NCI-H2196 treated with DMSO at 0.1 percent for 48 hours (cell line): ENCODE results near the gene CYP4Z1.
"Not testable (repeated sequence)": the region's sequence is repeated elsewhere in the genome, so short reads cannot be mapped to it uniquely, and the experiment has no call there.

ENCODE experiments used
- DNase-seq: peaks from one replicate; lab custom pipeline; 2025; ENCODE audit not compliant: unreplicated experiment; lab: John Stamatoyannopoulos, UW

Gene CYP4Z1, protein sequence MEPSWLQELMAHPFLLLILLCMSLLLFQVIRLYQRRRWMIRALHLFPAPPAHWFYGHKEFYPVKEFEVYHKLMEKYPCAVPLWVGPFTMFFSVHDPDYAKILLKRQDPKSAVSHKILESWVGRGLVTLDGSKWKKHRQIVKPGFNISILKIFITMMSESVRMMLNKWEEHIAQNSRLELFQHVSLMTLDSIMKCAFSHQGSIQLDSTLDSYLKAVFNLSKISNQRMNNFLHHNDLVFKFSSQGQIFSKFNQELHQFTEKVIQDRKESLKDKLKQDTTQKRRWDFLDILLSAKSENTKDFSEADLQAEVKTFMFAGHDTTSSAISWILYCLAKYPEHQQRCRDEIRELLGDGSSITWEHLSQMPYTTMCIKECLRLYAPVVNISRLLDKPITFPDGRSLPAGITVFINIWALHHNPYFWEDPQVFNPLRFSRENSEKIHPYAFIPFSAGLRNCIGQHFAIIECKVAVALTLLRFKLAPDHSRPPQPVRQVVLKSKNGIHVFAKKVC

DNA sequence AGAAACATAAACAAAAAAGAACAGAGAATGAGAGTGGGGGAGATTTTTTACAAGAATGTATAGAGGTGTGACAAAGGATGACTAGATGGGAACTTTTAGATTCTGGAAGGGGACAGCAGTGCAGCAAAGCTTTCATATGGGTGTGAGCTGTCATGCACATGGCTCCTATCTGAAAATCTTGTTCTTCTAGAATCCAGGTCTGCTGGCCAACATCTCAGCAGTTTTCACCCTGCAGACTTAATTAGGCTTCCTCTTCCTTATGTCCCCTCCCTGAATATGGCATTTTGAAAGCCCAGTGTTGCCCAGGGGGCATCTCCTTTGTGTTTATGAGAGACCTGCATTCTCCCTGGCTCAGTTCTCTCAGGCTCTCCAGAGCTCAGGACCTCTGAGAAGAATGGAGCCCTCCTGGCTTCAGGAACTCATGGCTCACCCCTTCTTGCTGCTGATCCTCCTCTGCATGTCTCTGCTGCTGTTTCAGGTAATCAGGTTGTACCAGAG, at the start of gene CYP4Z1:
Gene CYP4Z1, plus strand, starts transcription at position 135 of the 498 bp plus-strand sequence. Its CDS starts 260 bp downstream, at position 395.
- DNase-seq: no peak

DNA sequence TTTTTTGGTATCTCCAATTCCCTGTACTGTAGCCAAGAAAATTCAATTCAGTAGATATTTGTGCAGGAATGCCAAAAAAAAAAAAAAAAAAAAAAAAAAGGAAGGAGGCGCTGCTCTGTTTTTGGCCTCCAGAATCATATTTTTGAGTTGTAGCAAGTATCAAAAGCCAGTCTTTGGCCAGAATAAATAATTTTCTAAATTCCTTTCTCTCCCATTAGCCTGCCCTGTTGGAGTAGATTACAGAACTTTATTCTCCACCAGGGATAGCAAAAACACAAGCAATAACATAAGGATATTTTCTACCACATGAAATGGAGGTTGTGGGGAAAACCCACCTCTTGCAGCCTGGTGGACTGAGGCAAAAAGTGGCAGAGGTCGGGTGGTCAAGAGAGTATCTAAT, 46.0 kb upstream of the CYP4Z1 start:
- no peak for DNase-seq

DNA sequence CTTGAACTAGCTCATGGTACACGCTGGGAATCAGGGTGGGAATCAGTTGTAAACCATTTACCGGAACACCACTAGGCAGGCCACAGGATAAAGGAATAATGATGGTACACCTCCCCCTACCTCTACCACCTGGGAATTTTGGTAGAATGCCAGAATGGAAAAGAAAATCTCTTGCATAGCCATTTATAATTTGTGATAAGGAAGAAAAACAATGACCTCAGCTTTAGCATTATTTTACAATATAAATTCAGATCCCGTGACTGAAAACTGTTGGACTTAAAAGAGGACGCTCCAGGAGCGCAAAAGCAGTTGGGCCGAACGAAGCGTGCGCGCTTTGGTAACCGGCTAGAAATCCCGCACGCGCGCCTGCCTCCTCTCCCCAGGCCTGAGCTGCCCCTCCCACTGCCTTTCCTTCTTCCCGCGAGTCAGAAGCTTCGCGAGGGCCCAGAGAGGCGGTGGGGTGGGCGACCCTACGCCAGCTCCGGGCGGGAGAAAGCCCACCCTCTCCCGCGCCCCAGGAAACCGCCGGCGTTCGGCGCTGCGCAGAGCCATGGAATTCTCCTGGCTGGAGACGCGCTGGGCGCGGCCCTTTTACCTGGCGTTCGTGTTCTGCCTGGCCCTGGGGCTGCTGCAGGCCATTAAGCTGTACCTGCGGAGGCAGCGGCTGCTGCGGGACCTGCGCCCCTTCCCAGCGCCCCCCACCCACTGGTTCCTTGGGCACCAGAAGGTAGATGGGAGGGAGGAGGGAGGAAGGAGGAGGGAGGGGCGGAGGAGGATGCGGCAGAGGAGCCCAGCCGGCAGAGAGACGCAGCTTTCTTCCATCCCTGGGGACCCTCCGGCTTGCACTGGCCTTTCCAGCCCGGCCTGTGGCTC, 43.5 kb upstream of the CYP4Z1 start, which contains the start of gene CYP4X1:
Gene CYP4X1, plus strand, starts transcription at position 402 of the 873 bp plus-strand sequence. Its CDS starts 149 bp downstream, at position 551.
- no peak for DNase-seq

DNA sequence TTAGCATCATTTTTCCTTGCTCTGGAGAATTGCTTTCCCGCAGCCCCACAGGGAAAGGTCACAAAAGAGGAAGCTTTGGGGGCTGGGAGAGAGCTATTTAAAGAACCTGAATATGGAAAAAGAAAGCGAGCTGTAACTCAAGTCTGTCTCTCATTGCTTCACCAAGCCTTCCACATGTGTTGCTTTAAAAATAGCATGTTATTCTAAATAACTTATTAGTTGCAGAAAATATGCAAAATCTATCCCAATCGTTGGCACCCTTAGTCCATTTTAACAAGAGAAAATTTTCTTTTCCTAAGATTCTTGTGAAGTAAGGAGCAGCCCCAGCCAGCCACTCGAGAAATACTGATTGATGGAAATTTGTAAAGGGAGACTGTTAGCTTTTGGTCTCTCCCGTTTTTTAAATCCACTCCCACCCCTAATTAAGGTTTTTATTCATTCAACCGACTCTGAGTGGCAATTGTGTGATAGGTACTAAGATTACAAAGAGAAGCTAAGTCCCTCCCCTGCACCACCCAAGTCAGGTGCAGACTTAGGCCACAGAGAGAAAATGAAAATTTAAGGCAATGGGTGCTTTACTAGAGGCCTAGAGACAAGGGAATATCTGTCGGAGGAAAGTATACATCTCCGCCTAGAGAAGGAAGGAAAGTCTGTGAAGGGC, 42.8 kb upstream of the CYP4Z1 start:
- DNase-seq: no peak

DNA sequence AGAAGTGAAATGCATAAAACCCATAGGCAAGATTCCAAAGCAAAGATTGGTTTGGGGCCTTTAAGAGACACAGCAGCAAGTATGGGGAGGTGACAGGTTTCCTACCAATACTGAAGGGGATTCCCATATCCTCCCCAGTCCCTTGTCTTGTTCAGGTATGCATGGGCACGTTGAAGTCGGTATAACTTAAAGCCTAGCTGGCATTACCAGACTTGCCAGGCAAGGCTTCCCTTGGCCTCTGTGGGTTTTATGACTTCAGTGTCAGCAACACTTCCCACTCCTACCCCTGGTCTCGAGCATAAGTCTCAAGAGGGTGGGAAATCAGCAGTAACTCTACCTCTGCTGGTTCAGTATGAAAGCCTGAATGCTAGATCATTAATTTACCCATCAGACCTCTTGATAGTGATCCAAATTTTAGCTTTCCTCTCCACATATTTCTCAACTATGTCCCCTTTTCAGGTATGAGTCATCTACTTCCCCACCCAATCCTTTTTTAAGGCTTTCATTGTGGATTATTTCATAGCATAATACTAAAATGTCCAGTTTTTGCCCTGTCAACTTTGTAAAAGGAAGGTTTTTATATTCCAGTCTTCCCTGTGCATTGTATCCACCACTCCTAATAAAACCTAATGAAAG, 36.7 kb upstream of the CYP4Z1 start:
- no peak for DNase-seq

DNA sequence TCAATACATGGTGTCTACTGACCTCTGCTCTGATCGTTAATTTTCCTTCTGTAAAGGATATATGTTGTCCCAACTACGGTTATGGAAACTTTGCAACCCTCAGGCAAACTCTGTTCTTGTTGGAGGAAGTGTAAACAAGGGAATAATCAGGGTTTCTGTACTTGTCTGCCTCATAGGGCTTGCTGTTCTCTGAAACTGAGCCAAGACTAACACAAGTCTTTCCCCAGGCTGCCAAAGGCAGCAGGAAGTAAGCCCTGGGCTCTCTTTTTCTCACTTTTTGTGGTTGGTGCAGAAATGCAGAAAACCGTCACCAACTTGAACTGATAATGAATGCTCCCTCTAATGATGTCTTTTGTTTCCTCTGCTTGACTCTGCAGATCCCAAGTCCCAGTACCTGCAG, 36.0 kb upstream of the CYP4Z1 start:
- no peak for DNase-seq

DNA sequence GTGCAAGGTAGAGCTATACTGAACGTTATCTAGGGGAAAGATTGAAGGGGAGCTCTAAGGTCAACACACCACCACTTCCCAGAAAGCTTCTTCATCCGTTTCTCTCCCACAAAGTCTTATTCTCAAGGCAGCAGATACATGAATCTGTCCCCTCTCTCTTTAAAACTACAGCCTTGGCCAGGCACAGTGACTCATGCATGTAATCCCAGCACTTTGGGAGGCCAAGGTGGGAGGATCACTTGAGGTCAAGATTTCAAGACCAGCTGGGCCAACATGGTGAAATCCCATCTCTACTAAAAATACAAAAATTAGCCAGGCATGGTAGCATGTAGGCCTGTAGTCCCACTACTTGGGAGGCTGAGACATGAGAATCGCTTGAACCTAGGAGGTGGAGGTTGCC, 35.4 kb upstream of the CYP4Z1 start:
- DNase-seq: no peak

DNA sequence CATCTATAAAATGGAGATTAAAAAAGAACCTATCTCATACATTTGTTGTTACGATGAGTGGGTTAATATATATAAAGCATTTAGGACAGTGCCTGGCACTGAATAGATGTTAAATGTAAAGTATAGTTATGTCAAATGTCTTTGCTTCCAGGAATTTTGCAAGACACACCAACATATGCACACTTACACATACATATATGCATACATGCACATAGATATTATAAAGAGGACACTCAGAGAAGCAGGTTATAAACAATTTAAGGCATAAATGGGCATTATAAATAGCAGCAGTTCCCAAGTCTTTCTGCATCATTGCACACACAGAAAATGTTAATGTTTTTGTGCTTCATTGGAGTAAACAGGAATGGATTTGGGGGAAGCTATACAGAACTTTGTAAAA, 30.3 kb upstream of the CYP4Z1 start:
- no peak for DNase-seq

DNA sequence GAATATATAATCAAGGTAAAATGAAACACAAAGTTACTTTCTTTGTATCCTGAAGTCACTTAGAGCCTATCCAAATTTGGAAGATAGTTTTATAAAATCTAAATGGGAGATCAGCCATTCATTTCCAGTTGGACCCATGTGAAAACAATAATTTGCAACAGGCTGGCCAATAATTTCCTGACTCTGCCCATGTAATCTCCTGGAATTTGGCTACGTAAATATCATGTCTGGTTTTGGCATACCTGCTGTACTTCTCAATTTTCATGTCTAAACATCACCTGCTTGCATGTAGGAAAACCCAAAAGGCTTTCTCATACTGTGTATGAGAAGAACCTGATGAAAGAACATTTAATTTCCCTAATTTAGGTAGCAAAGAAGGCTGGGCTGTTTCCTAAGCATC, 7.7 kb upstream of the CYP4Z1 start:
- no peak for DNase-seq

DNA sequence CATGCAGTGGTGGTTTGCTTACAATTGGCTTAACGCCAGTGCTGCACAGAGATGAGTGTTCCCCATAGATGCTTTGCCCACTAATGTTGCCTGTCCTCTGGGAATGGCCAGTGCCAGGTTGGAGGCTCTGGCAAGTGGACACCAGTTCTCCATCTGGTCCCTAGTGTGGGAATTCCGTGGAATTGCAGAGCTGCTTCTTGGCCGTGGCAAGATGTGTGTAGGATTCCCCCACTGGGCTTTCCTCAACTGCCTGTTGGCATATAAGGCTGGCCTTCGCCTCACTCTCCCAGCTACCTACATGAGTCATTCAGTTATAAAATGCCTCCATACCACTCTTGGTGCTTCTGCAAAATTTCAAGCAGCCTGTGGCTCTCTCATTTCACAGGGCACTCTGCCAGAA, 2.0 kb downstream of the CYP4Z1 start:
- DNase-seq: not testable (repeated sequence)

DNA sequence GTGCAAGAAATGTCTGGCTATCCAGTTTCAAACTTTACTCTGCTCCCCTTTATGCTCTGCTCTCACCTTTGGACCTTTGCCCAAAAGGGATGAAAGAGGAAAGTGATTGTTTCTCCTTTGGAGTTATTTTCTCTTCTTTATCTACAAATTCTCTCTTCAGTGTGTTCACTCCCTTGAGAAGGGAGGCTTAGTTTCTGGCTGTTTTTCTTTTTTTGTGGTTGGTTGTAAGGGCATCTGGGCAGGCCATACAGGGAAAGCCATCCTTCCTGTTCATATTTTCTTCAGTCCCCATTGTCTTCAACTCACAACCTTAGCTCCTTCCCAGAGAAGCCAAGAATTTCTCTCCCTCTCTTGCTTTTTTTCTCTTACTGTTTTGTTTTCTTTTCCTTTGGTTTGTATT, 2.5 kb downstream of the CYP4Z1 start:
- DNase-seq: not testable (repeated sequence)

DNA sequence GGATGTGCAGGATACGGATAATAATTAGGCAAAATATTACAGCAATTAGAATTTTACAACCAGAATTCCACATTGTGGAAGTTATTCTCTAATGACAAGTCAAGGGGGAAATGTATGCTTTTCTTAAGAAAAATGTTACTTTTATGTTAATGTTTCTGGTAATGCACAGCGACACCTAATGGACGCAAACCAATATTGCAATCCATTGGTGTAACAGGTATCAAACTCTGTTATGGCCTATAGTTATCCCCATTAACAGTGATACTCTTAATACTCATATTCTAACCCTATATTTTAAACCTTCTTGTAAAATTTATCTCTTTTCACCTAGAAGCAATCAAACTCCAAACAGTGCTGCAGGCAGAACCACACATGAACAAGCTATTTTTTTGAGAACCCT, 22.3 kb downstream of the CYP4Z1 start:
- not testable (repeated sequence) for DNase-seq

DNA sequence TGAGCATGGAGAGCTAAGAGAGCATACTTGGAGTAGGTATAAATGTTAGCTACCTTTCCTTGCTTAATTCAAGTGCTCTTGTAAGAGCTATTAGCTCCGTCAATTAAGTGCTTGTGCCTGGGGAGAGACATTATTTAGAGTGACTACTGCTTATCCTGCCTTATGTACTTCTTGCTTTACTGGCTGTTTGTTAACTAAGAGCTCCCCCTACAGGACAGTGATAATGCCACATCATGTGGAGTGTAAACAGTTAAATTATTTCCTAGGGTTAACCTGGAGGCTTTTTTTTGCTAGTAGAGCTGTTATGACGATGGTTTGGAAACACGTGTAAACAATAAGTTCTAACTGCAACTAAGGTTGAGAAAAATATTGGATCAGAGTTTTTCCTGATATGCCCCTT, 24.4 kb downstream of the CYP4Z1 start:
- DNase-seq: not testable (repeated sequence)

DNA sequence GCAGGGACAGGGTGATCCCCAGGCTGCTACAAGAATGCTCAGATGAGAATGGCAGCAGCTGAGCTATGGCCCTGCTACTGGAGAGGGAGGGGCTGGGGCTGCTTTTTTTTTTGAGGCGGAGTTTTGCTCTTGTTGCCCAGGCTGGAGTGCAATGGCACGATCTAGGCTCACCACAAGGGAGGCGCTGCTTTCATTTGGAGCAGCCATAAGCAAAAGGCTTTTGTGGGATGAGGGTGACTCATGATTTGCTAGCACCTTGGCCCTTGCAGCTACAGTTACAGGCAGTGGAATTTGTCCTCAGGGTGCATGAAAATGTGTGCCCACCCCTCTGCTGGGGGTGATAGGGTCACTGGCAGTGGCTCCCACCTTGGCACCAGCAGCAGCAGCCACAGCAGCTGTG, 37.8 kb downstream of the CYP4Z1 start:
- DNase-seq: no peak

DNA sequence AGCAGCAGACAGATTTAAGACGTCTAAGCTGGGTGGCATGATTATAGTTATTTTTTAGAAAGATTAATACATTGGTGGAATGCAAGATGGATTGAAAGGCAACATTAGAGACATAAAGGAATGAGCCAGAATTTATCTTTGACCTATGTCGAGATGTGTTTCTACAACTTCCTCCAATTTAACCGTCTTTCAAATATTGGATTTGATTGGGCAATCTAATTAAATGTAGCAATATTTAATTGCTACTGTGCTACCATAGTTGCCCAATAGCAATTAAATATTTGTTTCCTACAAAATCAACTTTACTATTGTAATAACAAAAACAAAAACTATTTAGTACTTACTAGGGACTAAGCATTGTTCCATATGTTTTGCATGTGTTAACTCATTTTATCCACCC, 39.8 kb downstream of the CYP4Z1 start:
- DNase-seq: no peak

DNA sequence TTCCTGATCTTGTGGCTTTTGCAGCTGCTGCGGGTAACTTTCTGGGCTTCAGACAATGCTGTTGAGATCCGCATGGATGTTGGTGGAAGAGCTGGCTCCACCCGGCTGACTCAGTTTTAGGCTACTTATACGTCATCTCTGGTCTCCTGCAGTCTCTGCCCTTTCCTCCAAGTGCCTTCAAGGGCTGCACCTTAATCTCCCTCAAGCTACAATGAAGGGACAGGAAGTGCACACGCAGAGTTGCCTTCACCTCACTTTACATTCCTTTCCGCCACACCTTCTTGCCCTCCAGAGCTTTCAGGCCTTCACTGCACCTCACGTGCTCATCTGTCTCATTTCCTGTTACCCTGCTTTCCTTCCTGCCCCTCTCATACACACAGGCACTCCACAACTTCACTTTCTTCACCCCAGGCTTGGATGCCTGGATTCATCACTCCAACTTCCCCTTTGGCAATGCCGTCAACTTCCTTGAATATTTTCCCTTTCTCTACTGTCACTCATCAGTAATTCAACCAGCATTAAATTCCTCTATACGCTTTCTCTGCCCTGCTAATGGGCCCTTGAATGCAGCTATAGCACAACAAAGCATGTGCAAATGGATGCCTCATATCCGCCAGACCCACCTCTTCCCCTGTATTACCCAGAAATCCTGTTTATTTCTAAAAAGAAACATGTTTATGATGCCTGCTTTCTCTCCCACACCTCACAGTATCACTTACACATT, 41.0 kb downstream of the CYP4Z1 start:
- DNase-seq: not testable (repeated sequence)

DNA sequence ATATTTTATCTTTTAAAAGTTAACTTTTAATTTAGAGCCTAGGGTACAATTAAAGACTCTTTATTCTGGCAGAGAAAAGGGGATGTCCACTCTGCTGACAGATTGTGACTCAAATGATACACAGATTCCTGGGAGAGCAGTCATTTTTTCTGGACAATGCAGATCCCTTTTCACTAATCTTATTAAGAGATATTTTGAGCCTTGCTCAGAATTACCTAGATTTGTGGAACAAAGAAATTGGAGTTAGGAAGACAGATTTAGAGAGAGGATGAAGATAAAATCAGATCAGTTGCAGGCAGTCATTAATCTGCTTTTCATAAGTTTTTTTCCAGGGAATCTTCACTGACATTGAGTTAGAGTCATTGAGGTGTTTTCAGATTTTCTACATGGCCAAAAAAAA, 42.5 kb downstream of the CYP4Z1 start:
- DNase-seq: not testable (repeated sequence)

DNA sequence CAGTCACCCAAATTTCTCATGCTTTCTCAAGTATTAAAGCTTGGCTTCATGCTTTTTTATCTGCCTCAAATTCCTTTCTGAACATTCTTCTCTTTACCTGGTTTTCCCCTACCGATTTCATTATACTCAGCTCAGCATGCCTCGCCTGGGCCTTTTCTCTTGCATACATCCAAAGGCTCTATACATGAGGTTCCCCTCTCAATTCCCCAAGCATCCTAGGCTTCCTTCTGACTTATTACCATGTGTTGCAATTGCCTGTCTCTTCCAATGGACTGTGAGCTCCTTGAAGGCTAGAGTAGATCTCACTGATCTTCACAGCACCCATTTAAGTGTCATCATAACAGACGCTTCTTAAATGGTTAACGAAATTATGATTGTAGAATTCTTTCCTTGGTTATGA, 46.1 kb downstream of the CYP4Z1 start:
- no peak for DNase-seq

DNA sequence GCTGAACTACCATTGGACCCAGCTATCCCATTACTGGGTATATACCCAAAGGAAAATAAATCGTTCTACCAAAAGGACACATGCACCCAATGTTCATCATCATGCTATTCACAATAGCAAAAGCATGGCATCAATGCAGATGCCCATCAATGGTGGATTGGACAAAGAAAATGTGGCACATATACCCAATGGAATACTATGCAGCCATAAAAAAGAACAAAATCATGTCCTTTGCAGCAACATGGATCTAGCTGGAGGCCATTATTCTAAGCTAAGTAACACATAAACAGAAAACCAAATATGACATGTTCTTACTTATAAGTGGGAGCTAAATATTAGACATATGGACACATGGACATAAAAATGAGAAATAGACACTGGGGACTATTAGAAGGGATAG, 54.0 kb downstream of the CYP4Z1 start:
- not testable (repeated sequence) for DNase-seq

DNA sequence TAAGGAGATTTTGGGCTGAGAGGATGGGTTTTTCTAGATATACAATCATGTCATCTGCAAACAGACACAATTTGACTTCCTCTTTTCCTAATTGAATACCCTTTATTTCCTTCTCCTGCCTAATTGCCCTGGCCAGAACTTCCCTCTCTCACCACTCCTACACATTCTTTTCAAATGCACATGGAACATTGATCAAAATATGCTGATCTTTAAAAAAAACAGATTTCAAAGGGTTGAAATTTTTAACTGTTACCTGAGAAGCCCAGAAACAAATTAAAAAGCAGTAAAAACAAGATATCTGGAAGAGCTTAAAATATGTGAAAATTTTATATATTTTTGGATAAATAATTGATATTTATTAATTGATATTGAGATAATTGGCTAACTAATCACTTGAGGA, 57.8 kb downstream of the CYP4Z1 start:
- not testable (repeated sequence) for DNase-seq
